Naive thymus-derived CD8-positive, alpha-beta T cell (primary cell): Measurements from ENCODE around the gene C6orf62. TPM values are rescaled to one million over a fixed set of nuclear protein-coding genes. Genes with fewer than 3 reads are reported as not detected.

Experiments used
- ATAC-seq, 2 donors: fragments of 150-1000 bp; cut with Tn5 transposase in 1 of 2; sonication (Bioruptor Pico), chemical (Tn5 transposase) in 1 of 2; 1 replicate in 1 of 2; 2 replicates in 1 of 2; pipeline ENCODE4 v1.10.0; 2021; ENCODE audit warnings: mild to moderate bottlenecking in 2 of 2, moderate library complexity in 2 of 2
- POLR2A ChIA-PET: fragments of 350-600 bp; sonication (Branson Sonifier 250); formaldehyde crosslinking; loops from one replicate; lab custom pipeline; 2021; ENCODE audit warnings: antibody characterized with exemption; lab: Charles Lee
- DNase-seq, 10 donors: peaks; one replicate each; pipeline versions ENCODE4 v3.0.0 to v3.0.0-alpha.2; 2020 to 2022
- H3K27ac Mint-ChIP-seq, 10 donors: one replicate each; pipeline ENCODE4 v1.8.0; 2020 to 2022; ENCODE audit warnings: mild to moderate bottlenecking in 10 of 10, mixed read lengths in 10 of 10, moderate library complexity in 4 of 10, inconsistent platforms in 1 of 10
- H3K27me3 Mint-ChIP-seq, 5 donors: one replicate each; pipeline ENCODE4 v1.8.0; 2021 to 2022; ENCODE audit warnings: mixed read lengths in 5 of 5
- H3K36me3 Mint-ChIP-seq, 3 donors: one replicate each; pipeline ENCODE4 v1.8.0; 2020 to 2022; ENCODE audit warnings: mixed read lengths in 3 of 3, mild to moderate bottlenecking in 2 of 3, inconsistent platforms in 1 of 3
- H3K4me1 Mint-ChIP-seq, 4 donors: one replicate each; pipeline ENCODE4 v1.8.0; 2021 to 2022; ENCODE audit warnings: mixed read lengths in 4 of 4
- H3K4me3 Mint-ChIP-seq, 10 donors: one replicate each; pipeline ENCODE4 v1.8.0; 2020 to 2022; ENCODE audit warnings: mild to moderate bottlenecking in 10 of 10, mixed read lengths in 10 of 10, moderate library complexity in 6 of 10, inconsistent platforms in 1 of 10
- H3K9me3 Mint-ChIP-seq, 9 donors: one replicate each; pipeline ENCODE4 v1.8.0; 2020 to 2022; ENCODE audit warnings: mixed read lengths in 9 of 9, mild to moderate bottlenecking in 3 of 9, inconsistent platforms in 1 of 9, moderate library complexity in 1 of 9
- polyA plus RNA-seq, 3 donors: library from polyadenylated mRNA; unstranded; fragments of 300-500 nt; fragmentation: Illumina TruSeq; gene quantifications; one replicate each; pipeline ENCODE4 v1.2.3, GENCODE V29; 2021
- total RNA-seq, 8 experiments: library from RNA in 2 of 8; stranded (reverse) in 2 of 8; gene quantifications; one replicate each; pipeline ENCODE4 v1.2.3 and lab custom pipeline; 2021 to 2026

Gene C6orf62
- total and polyA plus RNA-seq, 5 experiments from 2014 or later, result 81.5 to 190 (median 126) TPM

DNA sequence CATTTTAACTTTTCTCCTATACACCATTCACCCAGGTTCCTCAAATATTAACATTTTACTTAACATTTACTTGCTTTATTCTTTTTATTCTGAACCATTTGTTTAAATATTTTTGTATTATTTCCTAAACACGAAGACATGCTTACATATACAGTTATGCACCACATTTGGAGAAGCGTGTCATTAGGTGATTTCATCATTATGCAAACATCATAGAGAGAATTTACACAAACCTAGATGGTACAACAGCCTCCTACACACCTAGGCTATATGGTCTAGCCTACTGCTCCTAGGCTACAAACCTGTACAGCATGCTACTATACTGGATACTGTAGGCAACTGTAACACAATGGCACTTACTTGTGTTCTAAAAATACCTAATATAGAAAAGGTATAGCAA is 58.8 kb downstream of the C6orf62 start:
- Mint-ChIP-seq H3K27me3 (no peaks in the 10 kb centered on the region), H3K4me1 (peaks cover 29 to 73% (median 67%) of the 10 kb centered on the region in 4 donors), H3K4me3 (no peak overlapping the region), H3K27ac (peak overlapping the region in 3 of 10 donors; percentile 18 to 28 (median 23)), H3K9me3 (no peaks in the 10 kb centered on the region), H3K36me3 (peaks cover 0 to 80% (median 11%) of the 10 kb centered on the region in 3 donors)
- POLR2A ChIA-PET, result no interaction called here
- DNase-seq (no peak), ATAC-seq (no peak)

DNA sequence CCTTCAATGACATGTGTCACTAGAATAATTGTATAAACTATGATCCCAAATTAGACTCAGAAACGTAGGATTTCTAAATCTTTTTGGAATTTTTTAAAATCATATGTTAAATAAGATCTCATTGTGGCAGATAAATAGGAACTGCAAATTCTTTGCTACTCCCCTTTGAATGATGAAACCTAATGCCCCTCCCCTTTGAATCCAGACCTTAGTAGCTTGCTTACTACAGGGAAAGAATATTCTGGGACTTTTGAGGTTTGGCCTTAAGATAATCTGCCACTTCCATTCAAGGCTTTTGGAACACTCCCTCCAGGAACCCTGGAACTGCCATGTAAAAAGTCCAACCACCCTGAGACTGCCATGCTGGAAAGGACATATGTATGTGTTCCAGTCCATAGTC is 59.4 kb downstream of the C6orf62 start:
- H3K9me3 Mint-ChIP-seq, result no peaks in the 10 kb centered on the region
- H3K4me1 Mint-ChIP-seq, result peaks cover 27 to 69% (median 63%) of the 10 kb centered on the region in 4 donors
- peaks cover 0 to 81% (median 9%) of the 10 kb centered on the region in 3 donors for H3K36me3 Mint-ChIP-seq
- no peak for DNase-seq
- POLR2A ChIA-PET, result no interaction called here
- H3K27ac Mint-ChIP-seq, result peak overlapping the region in 3 of 10 donors; percentile 15 to 50 (median 23)
- H3K27me3 Mint-ChIP-seq, result no peaks in the 10 kb centered on the region
- H3K4me3 Mint-ChIP-seq, result no peak overlapping the region
- no peak for ATAC-seq

DNA sequence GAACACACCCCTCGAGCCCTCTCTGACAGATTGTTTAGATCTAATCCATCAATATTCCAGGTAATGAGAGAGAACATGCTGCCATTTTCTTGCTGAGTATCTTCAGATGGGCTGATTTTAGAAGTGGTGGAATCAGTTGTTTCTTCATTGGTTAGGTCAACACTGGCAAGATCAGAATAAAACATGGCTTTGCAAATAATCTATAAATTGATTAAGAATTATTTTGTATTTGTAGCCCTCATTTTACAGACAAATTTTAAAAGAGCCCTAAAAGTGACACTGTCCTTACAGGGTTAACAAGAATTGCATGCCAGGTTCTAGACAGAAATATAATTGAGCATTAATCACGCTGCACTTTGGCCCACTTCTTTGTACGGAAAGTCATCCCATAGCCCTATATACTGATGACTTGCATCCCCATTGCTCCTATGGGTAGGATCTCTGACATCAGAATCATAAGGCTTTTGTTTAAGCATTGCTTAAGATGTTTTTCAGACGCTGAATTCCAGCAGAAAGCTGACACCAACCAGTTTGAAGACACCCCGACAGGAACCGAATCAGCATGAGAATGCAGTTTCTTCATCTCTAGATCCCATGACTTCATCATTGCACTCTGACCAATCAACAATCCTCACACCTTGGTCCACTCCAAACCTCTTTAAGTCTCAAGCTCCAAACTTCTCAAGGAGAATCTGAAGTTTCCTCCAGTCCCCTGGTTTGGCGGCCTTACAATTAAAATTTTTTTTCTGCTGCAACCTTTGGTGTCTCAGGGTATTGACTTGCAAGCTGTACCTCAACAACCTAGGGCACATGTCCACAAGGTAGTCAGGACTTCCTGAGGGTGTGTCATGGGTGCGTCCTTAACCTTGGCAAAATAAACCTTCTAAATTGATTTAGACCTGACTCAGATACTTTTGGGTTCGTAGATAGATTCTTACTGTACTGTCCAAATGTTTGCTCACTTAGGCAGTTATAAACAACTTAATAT is 60.1 kb downstream of the C6orf62 start:
- DNase-seq, result no peak
- Mint-ChIP-seq H3K27ac (peak overlapping the region in 2 of 10 donors; percentile 15 to 23), H3K27me3 (no peaks in the 10 kb centered on the region), H3K9me3 (no peaks in the 10 kb centered on the region), H3K4me1 (peaks cover 27 to 65% (median 58%) of the 10 kb centered on the region in 4 donors), H3K36me3 (peaks cover 0 to 79% (median 9%) of the 10 kb centered on the region in 3 donors), H3K4me3 (no peak overlapping the region)
- POLR2A ChIA-PET, result no interaction called here
- ATAC-seq, result no peak

DNA sequence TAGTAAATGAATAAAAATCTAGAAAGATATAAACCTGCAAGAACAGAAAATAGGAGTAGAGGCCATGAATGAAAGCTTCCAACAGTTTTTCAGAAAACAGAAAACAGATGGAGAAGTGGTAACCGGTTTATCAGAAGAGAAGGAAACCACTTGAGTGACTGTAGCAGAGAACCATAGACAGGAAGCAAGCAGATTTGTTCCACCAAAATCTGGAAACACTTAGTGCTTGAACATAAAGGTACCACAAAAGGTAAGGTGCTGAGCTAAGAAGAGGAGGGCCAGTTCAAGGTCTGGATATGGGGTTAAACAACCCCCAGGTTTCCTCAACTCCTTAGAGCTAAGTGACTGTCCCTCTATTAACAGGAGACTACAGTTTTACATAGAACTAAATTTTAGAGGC is 63.7 kb downstream of the C6orf62 start:
- ATAC-seq (peak in 1 of 2 donors; percentile 28), DNase-seq (no peak)
- Mint-ChIP-seq H3K9me3 (no peaks in the 10 kb centered on the region), H3K36me3 (peaks cover 0 to 82% (median 10%) of the 10 kb centered on the region in 3 donors), H3K4me1 (peaks cover 23 to 48% (median 38%) of the 10 kb centered on the region in 4 donors), H3K27me3 (no peaks in the 10 kb centered on the region), H3K4me3 (peak overlapping the region in 1 of 10 donors; percentile 6), H3K27ac (peak overlapping the region in 9 of 10 donors; percentile 6 to 72 (median 23))
- POLR2A ChIA-PET, result no interaction called here

Other genes with a start within 250 kb of the C6orf62 start
- gene GPLD1, start 229.6 kb downstream of the C6orf62 start, total RNA-seq, result 1 to 10 TPM; 1.6 to 1.8 TPM
- 1 to 10 TPM in 1 of 3 donors, not detected in 2; 1.1 TPM for gene GPLD1, start 229.6 kb downstream of the C6orf62 start, polyA plus RNA-seq
- gene ALDH5A1, start 224.2 kb downstream of the C6orf62 start, total RNA-seq, result 10 to 100 TPM; 18.8 to 20.7 TPM
- gene ALDH5A1, start 224.2 kb downstream of the C6orf62 start, polyA plus RNA-seq, result 10 to 100 TPM; 14.0 to 24.8 (median 15.8) TPM
- gene KIAA0319, start 73.0 kb downstream of the C6orf62 start, total RNA-seq, result not detected
- gene KIAA0319, start 73.0 kb downstream of the C6orf62 start, polyA plus RNA-seq, result under 1 TPM in 2 of 3 donors, not detected in 1; 0.07 TPM
- 10 to 100 TPM; 74.7 to 76.6 TPM for gene TDP2, start 52.3 kb downstream of the C6orf62 start, total RNA-seq
- gene TDP2, start 52.3 kb downstream of the C6orf62 start, polyA plus RNA-seq, result 10 to 100 TPM; 37.9 to 49.1 (median 44.5) TPM
- 10 to 100 TPM; 10.8 to 11.0 TPM for gene ACOT13, start 52.1 kb downstream of the C6orf62 start, total RNA-seq
- 10 to 100 TPM; 16.5 to 19.0 (median 16.5) TPM for gene ACOT13, start 52.1 kb downstream of the C6orf62 start, polyA plus RNA-seq
- 1 to 10 TPM; 3.4 to 3.6 TPM for gene GMNN, start 55.8 kb upstream of the C6orf62 start, total RNA-seq
- gene GMNN, start 55.8 kb upstream of the C6orf62 start, polyA plus RNA-seq, result 1 to 10 TPM; 4.0 to 5.3 (median 4.3) TPM
- 1 to 10 TPM; 4.5 to 7.1 TPM for gene ARMH2, start 79.8 kb upstream of the C6orf62 start, total RNA-seq
- under 1 TPM in 2 of 3 donors, not detected in 1; 0.26 to 0.27 TPM for gene ARMH2, start 79.8 kb upstream of the C6orf62 start, polyA plus RNA-seq
- 100 to 1,000 TPM; 511 to 531 TPM for gene RIPOR2, start 216.8 kb upstream of the C6orf62 start, total RNA-seq
- gene RIPOR2, start 216.8 kb upstream of the C6orf62 start, polyA plus RNA-seq, result 100 to 1,000 TPM; 413 to 542 (median 468) TPM